NCI-H1417 treated with DMSO at 0.1 percent for 48 hours (cell line): Measurements from ENCODE around the gene HDAC10.

Experiments
- DNase-seq: peaks from one replicate; lab custom pipeline; 2025; lab: John Stamatoyannopoulos, UW

Gene HDAC10

DNA sequence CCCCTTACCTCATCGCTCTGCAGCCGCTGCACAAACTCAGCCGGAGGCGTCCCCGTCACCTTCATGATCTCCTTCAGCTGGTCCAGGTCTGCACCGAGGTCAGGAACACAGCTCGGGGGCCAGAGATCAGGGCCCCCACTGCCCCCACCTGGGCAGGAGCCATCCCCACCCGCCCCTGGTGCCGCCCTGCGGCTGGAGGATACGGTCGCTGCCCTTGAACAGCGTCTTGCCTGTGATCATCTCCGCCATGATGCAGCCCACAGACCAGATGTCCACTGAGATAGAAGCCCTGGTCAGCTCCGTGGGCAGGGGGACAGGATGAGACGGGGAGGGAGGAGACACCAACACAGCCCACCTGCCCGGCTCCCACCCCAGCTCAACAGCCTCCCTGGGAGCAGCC, 4.5 kb upstream of the HDAC10 start:
- no peak for DNase-seq

DNA sequence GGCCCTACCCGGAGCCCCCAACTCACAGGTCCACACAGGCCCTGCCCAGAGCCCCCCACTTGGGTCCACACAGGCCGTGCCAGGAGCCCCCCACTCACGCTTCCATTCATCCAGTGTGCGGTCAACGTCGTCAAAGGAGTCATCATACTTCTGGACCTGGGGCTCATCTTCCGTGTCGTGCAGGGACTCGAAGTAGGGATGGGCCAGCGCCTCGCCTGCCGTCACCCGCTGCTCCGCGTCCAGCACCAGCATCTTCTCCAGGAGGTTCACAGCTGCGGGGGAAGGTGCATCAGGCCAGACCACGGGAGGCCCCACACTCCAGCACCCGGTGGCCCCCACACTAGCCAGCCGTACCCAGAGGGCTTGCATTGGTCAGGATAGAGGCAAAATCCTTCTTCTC, 4.0 kb upstream of the HDAC10 start:
- DNase-seq = no peak

DNA sequence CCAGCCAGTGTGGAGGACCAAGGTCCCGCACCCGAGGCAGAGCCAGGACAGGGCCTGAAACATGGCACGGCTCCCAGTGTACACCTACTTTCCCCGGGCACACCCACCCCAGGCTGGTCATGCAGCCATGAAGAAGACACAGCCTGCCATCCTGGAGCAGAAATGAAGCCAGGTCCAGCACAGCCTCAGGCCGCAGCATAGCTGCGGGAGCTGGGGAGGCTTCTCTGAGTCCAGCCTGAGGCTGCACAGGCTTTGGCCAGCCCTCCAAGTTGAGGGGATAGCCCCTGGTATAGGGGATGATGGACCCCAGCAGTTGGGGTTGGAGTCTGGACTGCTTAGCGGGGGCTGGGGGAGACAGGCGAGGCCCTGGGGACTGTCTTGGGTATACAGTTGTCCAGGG, 2.9 kb upstream of the HDAC10 start:
- DNase-seq = no peak

DNA sequence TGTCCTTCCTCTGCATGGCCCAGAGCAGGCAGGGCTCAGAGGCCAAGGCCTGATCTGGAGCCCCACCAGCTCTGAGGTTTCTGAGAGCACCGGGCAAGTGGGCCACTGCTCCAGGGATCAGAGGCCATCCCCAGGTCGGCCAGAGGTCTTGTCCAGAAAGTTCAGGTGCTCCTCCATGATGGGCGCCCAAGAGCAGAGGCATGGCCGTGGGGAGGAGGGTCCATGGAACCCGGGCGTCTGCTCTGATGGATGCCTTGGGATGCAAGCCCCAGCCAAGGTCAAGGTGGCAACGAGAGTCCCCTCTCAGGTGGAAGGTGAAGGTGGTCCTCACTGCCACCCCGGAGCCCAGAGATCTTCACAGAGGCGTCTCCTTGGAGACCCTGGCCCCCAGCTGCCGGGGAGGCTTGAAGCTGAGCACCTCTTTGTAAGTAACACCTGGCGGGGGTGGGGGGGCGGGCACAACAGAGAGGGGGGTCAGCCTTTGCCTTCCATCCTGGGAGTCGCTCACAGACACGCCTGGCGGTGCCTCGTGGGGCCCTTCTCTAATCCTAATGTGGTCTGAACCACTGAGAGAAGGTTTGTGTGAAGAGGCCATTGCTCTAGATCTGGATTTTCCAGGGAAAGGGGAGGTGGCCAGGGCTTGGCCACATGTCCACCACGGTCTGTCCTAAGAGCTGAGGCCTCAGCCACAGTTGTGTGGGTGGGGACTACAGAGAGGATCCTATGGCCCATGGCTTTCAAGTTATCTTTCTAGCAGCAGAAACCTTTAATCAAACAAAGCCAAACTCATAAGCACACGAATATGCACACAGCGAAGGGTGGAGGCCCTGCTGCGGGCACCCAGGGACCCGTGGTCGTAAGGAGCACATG, 2.2 kb upstream of the HDAC10 start:
- DNase-seq = no peak

DNA sequence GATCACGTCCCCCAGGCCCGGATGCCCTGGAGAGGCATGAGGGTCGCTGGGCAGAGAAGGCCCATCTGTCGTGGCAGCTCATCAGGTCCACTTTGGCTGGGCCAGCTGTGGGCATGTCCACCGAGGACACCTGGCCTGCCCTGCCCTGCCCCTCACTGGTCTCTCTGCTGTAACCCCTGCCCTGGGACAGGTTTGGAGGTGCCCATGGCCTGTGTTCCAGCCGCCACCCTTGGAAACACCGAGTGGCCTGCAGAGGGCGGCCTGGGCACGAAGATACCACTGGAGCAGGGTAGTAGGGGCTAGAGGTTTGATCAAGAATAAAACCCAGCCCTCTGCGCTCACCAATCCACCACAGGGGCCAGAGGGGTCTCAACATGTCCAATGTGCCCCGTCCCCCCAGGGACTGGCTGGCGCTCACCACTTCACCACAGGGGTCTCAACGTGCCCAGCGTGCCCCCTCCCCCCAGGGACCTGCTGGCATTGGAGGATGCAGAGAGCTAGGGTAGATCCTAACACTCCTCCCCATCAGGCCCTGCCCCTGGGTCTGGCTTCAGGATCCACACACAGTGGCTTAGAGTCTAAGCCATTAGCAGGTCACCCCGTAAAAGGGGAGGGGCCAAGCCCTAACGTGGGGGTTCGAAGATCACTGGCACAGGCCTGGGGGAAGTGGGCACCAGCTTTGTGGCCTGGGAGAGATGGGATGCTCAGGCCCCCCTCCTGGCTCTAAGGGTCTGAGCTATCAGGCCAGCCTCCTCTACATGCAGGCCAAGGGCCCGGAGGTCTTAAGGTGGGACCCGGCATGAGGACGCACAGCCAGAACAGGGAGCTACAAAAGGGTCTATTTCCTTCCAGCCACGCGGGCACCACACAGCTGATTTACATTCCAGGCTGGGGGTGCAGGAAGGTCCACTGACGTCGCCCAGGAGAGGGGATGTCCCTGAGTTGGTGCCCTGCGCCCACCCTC, 1.3 kb upstream of the HDAC10 start:
- no peak for DNase-seq

DNA sequence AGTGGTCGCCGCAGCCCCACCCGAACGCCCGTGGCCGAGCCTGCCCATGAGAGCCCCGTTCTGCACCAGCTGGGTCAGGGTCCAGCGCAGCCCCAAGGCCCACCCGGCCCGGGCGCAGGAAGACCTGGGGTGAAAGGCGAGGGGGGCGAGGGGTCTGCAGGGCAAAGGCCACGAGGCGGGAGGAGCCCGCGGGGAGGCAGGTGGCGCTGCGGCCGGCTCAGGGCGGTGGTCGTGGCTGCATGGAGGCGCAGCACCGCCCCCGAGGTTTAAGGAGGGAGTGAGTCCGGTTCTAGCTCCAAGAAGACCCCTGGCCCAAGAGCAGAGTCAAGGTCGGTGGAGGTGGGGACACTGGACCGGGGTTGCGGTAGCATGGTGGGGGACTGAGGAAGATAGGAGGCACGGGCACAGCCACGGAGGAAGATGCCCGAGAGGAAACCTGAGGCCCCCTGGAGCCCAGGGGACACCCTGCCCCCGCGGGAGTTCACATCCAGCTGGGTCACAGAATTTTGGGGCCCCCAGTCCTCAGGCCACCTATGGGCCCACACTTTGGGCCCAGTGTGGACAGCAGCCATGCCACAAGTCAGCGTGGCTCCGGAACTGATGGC, 514 bp upstream of the HDAC10 start:
- no peak for DNase-seq

DNA sequence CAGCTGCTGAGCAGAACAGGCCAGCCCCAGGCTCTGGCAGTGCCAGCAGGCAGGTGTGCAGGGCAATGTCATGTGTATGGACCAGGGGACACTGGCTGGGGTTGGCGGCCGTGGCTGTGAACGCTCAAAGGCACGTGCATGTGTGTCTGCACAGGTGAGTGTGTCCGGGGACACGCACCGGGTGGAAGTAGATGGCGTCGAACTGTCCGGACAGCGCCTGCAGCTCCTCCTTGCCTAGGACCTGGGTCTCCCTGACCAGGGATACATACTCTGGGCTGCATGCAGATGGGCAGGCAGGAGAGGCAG, 863 bp downstream of the HDAC10 start:
- DNase-seq = no peak

DNA sequence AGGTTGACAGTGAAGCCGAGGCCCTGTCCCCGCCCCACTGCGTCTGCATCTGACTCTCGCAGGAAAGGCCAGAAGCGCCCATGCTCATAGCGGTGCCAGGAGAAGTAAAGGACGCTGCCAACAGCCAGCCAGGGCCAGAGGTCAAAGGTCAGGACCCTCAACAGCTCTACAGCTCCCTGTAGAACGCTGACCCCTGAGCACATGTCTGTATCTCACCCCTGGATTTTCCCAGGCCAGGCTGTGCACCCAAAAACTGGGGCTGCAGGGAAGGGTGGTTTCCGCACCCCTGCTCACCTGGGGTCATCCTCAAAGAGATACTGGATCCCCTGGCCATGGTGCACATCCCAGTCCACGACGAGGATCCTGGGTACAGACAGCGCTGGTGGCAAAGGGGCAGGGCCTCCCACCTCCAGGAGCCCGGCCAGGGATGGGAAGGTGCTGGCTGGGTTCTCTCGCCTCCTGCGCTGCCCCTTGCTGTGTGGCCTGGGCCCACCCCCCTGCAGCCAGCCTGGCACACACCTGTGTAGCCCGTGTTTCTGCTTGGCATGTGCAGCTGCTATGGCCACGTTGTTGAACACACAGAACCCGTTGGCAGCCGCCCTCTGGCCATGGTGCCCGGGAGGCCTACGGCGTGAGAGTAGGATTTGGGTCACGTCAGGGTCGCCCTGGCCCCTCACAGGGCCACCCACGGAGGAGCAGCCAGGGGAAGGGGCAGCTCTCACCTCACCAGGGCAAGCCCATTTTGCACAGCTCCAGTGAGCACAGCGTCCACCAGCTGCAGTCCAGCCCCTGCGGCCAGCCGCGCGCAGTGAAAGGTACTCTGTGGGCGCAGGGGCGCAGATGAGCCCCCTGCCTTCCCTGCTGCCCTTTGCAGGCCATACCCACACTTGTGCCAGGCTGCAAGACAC, 1.5 kb downstream of the HDAC10 start:
- DNase-seq = no peak

DNA sequence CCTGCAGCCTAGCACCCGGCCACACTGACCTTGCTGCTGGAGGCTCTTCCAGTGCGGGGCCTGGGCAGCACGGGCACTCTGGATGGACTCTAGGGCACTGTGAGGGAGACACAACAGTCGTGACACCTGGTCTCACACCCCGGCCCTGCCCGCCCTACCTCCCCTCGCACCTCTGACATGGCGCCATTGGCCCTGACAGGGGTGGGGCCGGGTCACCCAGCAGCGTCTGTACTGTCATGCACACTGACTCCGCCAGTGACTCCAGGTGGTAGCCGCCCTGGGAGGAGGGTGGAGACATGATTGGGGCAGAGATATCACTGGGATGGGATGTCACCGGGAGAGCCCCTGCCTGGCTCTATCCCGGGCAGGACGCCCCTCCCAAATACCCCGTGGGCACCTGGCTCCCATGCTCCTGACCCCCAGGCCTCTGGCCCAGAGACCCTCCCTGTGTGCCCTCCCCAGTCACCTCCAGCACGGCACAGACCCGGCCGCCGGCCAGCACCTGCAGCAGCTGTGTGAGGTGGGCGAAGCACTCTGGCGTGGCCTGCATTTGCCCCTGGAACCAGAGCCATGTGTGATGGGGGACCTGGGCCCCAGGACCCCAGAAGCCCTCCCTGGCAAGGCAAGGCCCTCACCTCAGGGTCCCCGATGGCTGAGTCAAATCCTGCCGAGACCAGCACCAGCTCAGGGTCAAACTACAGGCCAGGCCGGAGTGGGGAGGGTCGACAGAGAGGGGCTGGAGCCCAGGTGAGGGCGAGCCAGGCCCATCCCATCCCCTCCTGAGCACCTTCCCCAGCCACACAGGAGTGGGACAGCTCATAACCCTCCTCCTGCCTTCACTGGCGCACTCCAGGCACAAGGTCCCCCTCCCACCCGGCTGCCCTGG, 2.6 kb downstream of the HDAC10 start:
- DNase-seq = no peak

DNA sequence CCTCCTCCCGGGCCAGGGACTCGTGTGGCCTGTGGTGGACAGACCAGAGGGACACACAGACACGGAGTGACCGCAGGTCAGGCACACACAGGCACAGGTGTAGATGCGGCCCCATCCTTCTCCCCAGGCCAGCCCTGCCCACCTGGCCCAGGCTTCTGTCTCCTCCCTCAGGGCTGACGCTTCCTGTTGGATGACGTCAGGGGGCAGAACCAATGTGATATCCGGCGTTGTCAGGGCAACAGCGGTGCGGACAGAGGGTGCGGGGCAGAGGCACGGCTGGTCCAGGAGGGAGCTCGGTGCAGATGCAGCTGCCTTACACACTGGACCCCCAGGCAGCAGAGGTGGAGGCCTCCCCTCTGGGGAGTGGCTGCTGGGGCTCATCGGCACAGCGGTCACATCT, 3.3 kb downstream of the HDAC10 start:
- DNase-seq = no peak

DNA sequence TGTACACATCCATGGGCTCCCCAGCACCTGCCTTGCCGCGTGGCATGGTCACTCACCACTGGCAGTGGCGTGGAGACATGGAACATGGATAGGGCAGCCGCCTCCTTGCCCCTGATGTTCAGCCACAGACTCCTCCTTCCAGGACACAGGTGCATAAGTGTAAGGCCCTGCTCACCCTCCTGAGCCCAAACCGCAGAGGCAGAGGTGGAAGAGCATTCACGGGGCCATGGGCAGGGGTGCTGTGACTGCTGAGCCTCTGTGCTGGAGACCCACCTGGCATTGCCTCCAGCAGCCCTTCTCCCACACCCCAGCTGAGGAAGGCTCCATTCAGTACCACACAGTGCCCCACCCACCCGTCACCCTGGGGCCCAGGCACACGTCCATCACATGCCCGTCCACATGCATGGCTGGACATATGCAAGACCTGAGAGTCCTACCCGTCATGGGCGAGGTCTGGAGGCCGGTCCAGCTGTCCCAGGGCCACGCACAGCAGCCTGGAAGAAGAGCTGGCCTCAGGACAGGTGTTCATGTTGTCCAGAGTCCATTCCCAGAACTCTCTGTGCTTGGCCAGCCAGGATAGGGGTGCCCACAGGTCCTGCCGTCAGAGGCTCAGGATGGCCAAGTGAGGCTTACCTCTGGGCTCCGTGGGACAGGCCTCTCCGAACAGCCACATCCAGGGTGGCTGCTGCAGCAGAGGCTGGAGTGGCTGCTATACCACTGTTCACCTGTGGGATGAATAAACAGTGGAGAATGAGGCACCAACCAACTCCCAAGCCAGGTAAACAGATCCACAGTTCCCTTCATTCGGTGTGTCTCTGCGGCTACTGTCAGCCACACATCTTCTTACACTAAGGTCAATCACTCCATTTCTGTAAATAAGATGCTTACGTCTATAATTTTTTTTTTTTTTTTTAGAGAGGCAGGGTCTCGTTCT, 4.6 kb downstream of the HDAC10 start:
- DNase-seq = no peak

DNA sequence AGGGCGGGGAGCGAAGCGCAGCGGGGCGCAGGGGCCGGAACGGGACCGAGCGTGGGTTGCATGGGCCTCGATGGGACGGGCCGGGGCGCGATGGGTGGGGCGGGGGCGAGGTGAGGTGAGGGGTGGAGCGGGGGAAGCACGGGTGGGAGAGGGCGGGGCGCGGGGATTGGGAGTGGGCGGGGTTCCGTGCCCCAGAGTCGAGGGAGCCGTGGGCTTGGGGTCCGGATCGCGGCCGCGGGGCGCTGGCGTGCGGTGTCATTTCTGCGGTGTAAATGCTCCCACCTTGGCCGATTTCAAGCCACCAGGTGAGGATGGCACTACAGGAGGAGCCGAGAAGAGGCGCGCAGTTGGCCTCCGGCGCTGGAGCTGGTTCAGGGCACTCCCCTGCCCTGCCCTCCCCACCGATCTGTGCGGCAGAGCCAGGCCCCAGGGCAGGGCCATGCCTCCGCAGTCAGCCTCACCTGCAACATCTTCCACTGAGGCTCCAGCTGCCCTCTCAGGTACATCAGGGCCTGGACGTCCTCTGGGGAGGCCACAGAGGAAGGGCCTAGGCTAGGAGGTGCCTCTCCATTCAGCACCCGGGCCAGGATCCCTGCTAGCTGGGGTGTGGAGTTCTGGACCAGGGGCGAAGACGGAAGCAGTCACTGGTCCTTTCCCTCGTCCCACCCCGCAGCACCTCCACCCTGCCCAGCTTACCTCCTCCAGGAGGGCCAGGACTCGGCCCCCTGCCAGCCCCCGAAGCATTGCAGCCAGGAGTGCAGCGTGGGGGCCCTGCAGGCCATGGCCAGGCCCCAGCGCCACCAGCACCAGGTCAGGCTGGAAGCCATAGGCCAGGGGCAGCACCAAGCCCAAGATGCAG, 5.6 kb downstream of the HDAC10 start:
- DNase-seq = no peak

DNA sequence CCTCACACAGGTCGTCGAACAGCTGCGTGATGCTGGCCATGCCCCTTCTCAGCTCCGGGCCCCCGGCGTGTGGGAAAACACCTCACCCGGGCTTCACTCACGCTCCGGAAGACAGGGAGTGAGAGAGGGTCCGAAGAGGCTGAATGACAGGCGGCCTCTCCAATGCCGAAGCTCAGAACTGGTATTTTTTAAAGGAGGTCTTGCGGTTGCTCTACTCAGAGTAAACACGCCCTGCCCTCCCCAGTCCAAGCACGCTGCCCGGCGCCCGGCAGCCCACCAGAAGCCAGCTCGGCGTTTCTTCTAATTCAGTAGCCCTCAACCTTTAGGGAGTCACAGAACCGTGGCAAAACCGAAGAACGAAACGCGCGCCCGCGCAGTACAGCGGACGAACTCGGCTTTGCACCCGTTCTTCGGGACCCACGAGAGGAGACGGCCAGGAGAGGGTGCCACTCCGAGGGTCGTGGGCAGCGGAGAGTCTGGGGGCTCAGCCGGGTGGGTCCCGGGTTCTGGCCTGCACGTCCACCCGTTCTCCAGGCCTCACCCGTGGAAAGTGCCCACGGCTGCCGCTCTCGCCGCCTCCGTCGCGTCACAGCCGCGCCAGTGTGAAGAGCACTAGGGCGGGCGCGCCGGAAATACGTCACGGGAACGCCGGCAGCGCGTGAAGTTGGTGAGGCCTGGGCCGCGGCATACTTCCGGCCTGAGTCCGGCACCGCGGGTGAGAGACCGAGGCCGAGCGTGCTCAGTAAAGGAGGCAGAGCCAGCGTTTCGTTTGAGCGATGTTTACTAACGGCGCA, 6.4 kb downstream of the HDAC10 start, which contains the start of gene TUBGCP6:
Gene TUBGCP6 (minus strand): TSS at position 604 of the 794 bp plus-strand sequence. CDS start 564 bp downstream, at position 40.
- DNase-seq = no peak

DNA sequence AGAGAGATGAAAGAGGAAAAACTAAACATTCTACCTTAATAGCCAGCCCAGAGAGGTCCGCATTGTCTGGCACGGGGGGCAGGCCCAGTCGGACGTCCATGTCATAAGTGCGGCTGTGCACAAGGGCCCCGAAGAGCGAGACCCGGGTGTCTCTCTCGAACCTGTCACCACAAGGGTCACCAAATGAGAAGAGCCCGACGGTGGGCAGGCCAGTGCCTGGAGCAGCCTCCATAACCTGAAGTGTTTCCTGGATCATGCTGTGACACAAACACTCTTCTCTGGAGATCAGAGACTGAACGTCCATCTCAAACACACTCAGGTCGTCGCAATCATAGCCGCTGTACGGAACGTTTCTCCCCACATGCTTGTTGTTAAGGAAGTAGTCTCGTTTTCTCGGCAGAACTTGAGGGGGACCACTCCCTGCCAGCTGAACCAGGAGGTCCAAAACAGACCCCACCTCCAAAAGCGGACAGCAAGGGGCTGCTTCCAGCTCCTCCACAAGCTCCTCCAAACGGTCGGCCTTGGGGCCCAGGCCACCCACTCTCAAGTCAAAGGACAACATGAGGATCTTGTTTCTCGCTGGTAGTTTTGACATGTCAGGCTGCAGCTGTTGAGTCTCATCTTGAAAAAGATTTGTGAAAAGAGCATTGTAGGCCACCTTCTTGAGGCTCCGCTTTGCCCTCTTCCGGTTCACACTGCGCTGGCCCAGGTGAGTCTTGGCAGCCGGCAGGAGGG, 7.2 kb downstream of the HDAC10 start:
- no peak for DNase-seq

DNA sequence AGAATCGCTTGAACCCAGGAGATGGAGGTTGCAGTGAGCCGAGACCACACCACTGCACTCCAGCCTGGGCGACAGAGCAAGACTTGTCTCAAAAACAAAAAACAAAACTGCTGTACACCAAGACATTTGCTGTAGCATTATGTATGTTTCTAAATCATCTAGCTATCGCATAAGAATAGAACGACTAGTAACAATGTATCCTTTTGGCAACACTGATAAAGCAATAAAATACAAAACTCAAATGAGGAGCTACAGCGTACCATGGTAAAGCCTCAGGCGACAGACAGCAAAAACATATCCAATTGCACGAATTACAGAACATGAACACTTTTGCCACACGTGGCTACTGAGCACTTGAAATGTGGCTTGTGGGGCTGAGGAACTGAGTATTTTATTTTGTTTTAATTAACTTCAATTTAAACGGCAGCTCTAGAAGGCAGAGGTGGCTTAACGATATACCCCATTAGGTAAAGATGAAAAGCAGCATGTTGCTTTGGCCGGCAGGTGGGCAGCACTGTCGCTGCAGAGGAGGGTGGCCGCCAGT, 8.6 kb downstream of the HDAC10 start:
- DNase-seq = no peak

DNA sequence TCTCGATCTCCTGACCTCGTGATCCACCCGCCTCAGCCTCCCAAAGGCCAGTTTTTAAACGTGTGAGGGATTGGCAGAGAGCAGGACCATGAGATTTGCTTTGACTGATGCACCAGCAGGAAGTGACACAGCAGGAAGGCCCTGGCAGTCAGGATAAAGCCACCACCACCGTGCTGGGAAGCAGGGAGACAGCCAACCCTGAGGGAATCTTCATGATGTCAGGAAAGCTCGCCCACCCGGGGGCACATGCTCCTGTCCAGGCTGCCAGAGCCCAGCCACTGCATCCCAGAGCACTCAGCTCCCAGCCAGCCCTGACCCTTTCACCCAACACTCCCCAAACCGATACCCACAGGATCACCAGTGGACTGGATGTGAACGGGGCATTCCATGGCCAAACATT, 12.3 kb downstream of the HDAC10 start:
- no peak for DNase-seq
